Measurements from ENCODE around the gene PTPRN2.
"Not testable (repeated sequence)": the region's sequence is repeated elsewhere in the genome, so short reads cannot be mapped to it uniquely, and the experiment has no call there.

PTPRN2 gene

GRCh38 chr7:158259671-158260418 lies 327.8 kb downstream of the PTPRN2 start:
- DNase-seq = no peak

GRCh38 chr7:158259141-158259540 lies 328.5 kb downstream of the PTPRN2 start:
- no peak for DNase-seq

- DNase-seq = no peak
These were observed 329.1 kb downstream of the PTPRN2 start for GRCh38 chr7:158258411-158259130.

- DNase-seq = no peak
These were observed 329.9 kb downstream of the PTPRN2 start for GRCh38 chr7:158257516-158258410.

- DNase-seq = no peak
These were observed 330.6 kb downstream of the PTPRN2 start for GRCh38 chr7:158257001-158257400.

- no peak for DNase-seq
These were observed 331.4 kb downstream of the PTPRN2 start for GRCh38 chr7:158256091-158256816.

- no peak for DNase-seq
These were observed 332.1 kb downstream of the PTPRN2 start for GRCh38 chr7:158255558-158255957.

- DNase-seq = no peak
These were observed 332.5 kb downstream of the PTPRN2 start for GRCh38 chr7:158255156-158255555.

GRCh38 chr7:158253670-158254045 lies 334.0 kb downstream of the PTPRN2 start:
- not testable (repeated sequence) for DNase-seq

- no peak for DNase-seq
These were observed 334.6 kb downstream of the PTPRN2 start for GRCh38 chr7:158252837-158253669.

GRCh38 chr7:158252081-158252836 lies 335.4 kb downstream of the PTPRN2 start:
- DNase-seq = peak; percentile 58 to 90 (median 85)

GRCh38 chr7:158251061-158251965 lies 336.3 kb downstream of the PTPRN2 start:
- peak in 1 of 3 experiments; percentile 94 for DNase-seq

- no peak for DNase-seq
These were observed 337.9 kb downstream of the PTPRN2 start for GRCh38 chr7:158249692-158250091.

- no peak for DNase-seq
These were observed 338.8 kb downstream of the PTPRN2 start for GRCh38 chr7:158248816-158249215.

- no peak for DNase-seq
These were observed 339.7 kb downstream of the PTPRN2 start for GRCh38 chr7:158247758-158248487.

- DNase-seq = no peak
These were observed 340.5 kb downstream of the PTPRN2 start for GRCh38 chr7:158246960-158247673.

- DNase-seq = no peak
These were observed 341.2 kb downstream of the PTPRN2 start for GRCh38 chr7:158246272-158246959.

GRCh38 chr7:158245724-158246041 lies 341.9 kb downstream of the PTPRN2 start:
- no peak for DNase-seq
